GM12878 (cell line): ENCODE results near the gene CCIN. TPM values are rescaled to one million over a fixed set of nuclear protein-coding genes. Genes with fewer than 3 reads are reported as not detected.

Experiments
- ATAC-seq: fragments of 200-7000 bp; cut with Tn5 transposase; 3 replicates; pipeline ENCODE4 v1.9.1; 2020; ENCODE audit warnings: mild to moderate bottlenecking, moderate library complexity
- BruUV-seq: library from RNA; stranded (reverse); fragments of 400-500 nt; replicated peaks from 2 replicates; lab custom pipeline; 2021; lab: Mats Ljungman, UMichigan
- CTCF ChIA-PET: fragments of 300-600 bp; sonication (Branson Sonifier 250); formaldehyde crosslinking; extraction: SDS; loops from one replicate; lab custom pipeline; 2021; ENCODE audit warnings: inconsistent platforms; lab: Yijun Ruan, JAX
- POLR2A ChIA-PET: fragments of 350-600 bp; formaldehyde crosslinking; extraction: SDS; loops from one replicate; lab custom pipeline; 2021; ENCODE audit warnings: inconsistent platforms; lab: Charles Lee
- RAD21 ChIA-PET: fragments of 300-600 bp; sonication (Branson Sonifier 250); formaldehyde crosslinking; loops from one replicate; lab custom pipeline; 2023; ENCODE audit warnings: antibody characterized with exemption; ENCODE audit not compliant: unreplicated experiment; lab: Charles Lee
- SMC1A ChIA-PET: fragments of 300-600 bp; sonication (Branson Sonifier 250); formaldehyde crosslinking; loops from one replicate; lab custom pipeline; 2023; ENCODE audit not compliant: unreplicated experiment, uncharacterized antibody; lab: Charles Lee
- DNase-seq: peaks from one replicate; pipeline ENCODE4 v3.0.0-alpha.2; 2011; ENCODE audit warnings: low read depth, low spot score
- FAIRE-seq: peaks from 3 replicates; lab custom pipeline; 2011; peaks lifted over from hg19 to GRCh38; lab: Jason Lieb, UNC
- H2AFZ ChIP-seq: 2 replicates; pipeline ENCODE4 v1.6.0; 2011; ENCODE audit warnings: low read depth, low read length, control low read depth; ENCODE audit not compliant: control insufficient read depth
- H3K27ac ChIP-seq: 2 replicates; pipeline ENCODE4 v1.5.1; 2011; ENCODE audit warnings: control low read depth; ENCODE audit not compliant: control insufficient read depth, insufficient read depth
- H3K27me3 ChIP-seq, 2 experiments: replicated peaks in 1 of 2; 2 replicates each; pipeline versions ENCODE4 v1.6.0 to v1.6.1; 2011; ENCODE audit warnings: low read length in 1 of 2; ENCODE audit not compliant: control insufficient read depth in 2 of 2, insufficient read depth in 2 of 2
- H3K36me3 ChIP-seq, 2 experiments: 2 replicates each; pipeline ENCODE4 v1.5.1; 2011; ENCODE audit warnings: low read length in 1 of 2; ENCODE audit not compliant: control insufficient read depth in 2 of 2, insufficient read depth in 2 of 2
- H3K4me1 ChIP-seq: 2 replicates; pipeline ENCODE4 v1.6.1; 2011; ENCODE audit warnings: mild to moderate bottlenecking, low read length, moderate library complexity, mixed read lengths; ENCODE audit not compliant: control insufficient read depth, insufficient read depth
- H3K4me2 ChIP-seq: 2 replicates; pipeline ENCODE4 v1.6.0; 2011; ENCODE audit warnings: control low read depth; ENCODE audit not compliant: control insufficient read depth, insufficient read depth
- H3K4me3 ChIP-seq: fragments of 200-600 bp; sonication (generic); 2 replicates; pipeline ENCODE4 v1.5.1; 2016
- H3K79me2 ChIP-seq: 2 replicates; pipeline ENCODE4 v1.6.0; 2011; ENCODE audit warnings: low read length; ENCODE audit not compliant: control insufficient read depth, insufficient read depth
- H3K9ac ChIP-seq: 2 replicates; pipeline ENCODE4 v1.8.0; 2011; ENCODE audit warnings: low read length, control low read depth, mixed read lengths; ENCODE audit not compliant: control insufficient read depth, insufficient read depth
- H3K9me3 ChIP-seq: replicated peaks from 3 replicates; pipeline ENCODE4 v1.5.1; 2011; ENCODE audit warnings: mild to moderate bottlenecking, low read length; ENCODE audit not compliant: control insufficient read depth, insufficient read depth
- H4K20me1 ChIP-seq: 2 replicates; pipeline ENCODE4 v1.6.0; 2011; ENCODE audit not compliant: control insufficient read depth, insufficient read depth
- WRNIP1 ChIP-seq: IDR thresholded peaks from 2 replicates; pipeline ENCODE4 v1.6.1; 2011; ENCODE audit warnings: low read depth, low read length, improper control_type of control experiment, borderline replicate concordance
- ZSCAN29 ChIP-seq: fragments of 450-650 bp; IDR thresholded peaks from 2 replicates; pipeline ENCODE4 v1.6.1; 2017; ENCODE audit warnings: mild to moderate bottlenecking, moderate library complexity
- WGBS: methylation state at CpG from one replicate; pipeline ENCODE4 v1.1.6; 2016; ENCODE audit warnings: low lambda C conversion rate; ENCODE audit not compliant: insufficient replicate concordance, insufficient coverage; ENCODE audit errors: missing lambda C conversion rate; 5-methylcytosine and 5-hydroxymethylcytosine counted together
- in situ Hi-C: fragments of 300-500 bp; cut with MboI; formaldehyde crosslinking; loops from 9 replicates; pipeline ENCODE4 v1.14.3; 2018; ENCODE audit warnings: mixed read lengths
- intact Hi-C: fragments of 100-400 bp; cut with micrococcal nuclease; formaldehyde crosslinking; loops from one replicate; pipeline ENCODE4 v1.14.2; 2022; ENCODE audit not compliant: unreplicated experiment
- polyA plus RNA-seq, 11 experiments: library from polyadenylated mRNA; depleted of rRNA in 4 of 11; unstranded in 6 of 11; stranded (reverse) in 5 of 11; fragments of >200 nt; fragmentation: Nextera tagmentation in 4 of 11; fragmentation: Illumina TruSeq in 1 of 11; extraction: Ambion mirVana in 4 of 11; extraction: Trizol in 1 of 11; gene quantifications; 1 replicate in 1 of 11; 2 replicates in 10 of 11; pipeline versions ENCODE4 v1.2.1 to v1.2.3, GENCODE V29; 2011 to 2016; ENCODE audit warnings: inconsistent platforms in 2 of 11, missing spikeins in 2 of 11, low read depth in 1 of 11
- total RNA-seq, 4 experiments: library from RNA; depleted of rRNA in 3 of 4; stranded (reverse); fragments of >200 nt in 3 of 4; fragmentation: Illumina TruSeq in 1 of 4; extraction: Trizol in 1 of 4; gene quantifications; 2 replicates each; pipeline versions ENCODE4 v1.2.1 to v1.2.3, GENCODE V29; 2013 to 2021
- TF ChIP-seq, protein P1 (sequence below): fragments of 450-650 bp; IDR thresholded peaks from 2 replicates; pipeline ENCODE4 v1.6.1; 2017; ENCODE audit warnings: low read depth, mild to moderate bottlenecking, moderate library complexity
- TF ChIP-seq, protein P2 (sequence below): fragments of 450-650 bp; IDR thresholded peaks from 2 replicates; pipeline ENCODE4 v1.6.1; 2017; ENCODE audit warnings: borderline replicate concordance

CCIN gene
- total and polyA plus RNA-seq, 10 of the 15 experiments (the other 5 are each of a cell fraction or from before 2014, with no cell fraction given) = not detected

DNA sequence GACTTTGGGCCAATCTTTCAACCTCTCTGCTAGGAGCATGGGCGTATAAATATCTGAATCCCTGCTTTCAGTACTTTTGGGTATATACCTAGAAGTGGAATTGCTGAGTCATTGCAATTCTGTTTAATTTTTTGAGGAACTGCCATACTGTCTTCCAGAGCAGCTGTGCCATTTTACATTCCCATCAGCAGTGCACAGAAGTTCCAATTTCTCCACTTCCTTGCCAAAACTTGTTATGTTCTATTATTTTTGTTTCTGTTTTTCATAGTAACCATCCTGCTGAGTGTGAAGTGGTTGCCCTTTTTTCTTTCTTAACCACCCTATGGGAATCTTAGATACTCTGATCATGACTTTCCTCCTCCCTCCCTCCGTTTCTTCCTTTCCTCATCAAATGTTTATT, 11.1 kb upstream of the CCIN start:
- Histone ChIP-seq H3K9me3 (no peaks in the 10 kb centered on the region; the same call in 2 of the 3 replicates), H2AFZ (no peak overlapping the region), H3K9ac (no peak overlapping the region), H4K20me1 (no peaks in the 10 kb centered on the region), H3K36me3 (no peaks in the 10 kb centered on the region), H3K4me1 (peaks cover 5% of the 10 kb centered on the region), H3K27me3 (no peaks in the 10 kb centered on the region), H3K4me3 (no peak overlapping the region), H3K27ac (no peak overlapping the region), H3K4me2 (no peak overlapping the region), H3K79me2 (no peaks in the 10 kb centered on the region)
- in situ Hi-C loops (no loop called here), intact Hi-C loops (no loop called here)
- TF ChIP-seq WRNIP1 (no peak), ZSCAN29 (no peak)
- TF ChIP-seq, protein P1, sequence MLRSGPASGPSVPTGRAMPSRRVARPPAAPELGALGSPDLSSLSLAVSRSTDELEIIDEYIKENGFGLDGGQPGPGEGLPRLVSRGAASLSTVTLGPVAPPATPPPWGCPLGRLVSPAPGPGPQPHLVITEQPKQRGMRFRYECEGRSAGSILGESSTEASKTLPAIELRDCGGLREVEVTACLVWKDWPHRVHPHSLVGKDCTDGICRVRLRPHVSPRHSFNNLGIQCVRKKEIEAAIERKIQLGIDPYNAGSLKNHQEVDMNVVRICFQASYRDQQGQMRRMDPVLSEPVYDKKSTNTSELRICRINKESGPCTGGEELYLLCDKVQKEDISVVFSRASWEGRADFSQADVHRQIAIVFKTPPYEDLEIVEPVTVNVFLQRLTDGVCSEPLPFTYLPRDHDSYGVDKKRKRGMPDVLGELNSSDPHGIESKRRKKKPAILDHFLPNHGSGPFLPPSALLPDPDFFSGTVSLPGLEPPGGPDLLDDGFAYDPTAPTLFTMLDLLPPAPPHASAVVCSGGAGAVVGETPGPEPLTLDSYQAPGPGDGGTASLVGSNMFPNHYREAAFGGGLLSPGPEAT = no peak
- TF ChIP-seq, protein P2, sequence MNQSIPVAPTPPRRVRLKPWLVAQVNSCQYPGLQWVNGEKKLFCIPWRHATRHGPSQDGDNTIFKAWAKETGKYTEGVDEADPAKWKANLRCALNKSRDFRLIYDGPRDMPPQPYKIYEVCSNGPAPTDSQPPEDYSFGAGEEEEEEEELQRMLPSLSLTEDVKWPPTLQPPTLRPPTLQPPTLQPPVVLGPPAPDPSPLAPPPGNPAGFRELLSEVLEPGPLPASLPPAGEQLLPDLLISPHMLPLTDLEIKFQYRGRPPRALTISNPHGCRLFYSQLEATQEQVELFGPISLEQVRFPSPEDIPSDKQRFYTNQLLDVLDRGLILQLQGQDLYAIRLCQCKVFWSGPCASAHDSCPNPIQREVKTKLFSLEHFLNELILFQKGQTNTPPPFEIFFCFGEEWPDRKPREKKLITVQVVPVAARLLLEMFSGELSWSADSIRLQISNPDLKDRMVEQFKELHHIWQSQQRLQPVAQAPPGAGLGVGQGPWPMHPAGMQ = no peak
- no peak for ATAC-seq
- BruUV-seq = no TSS peak
- DNase-seq = no peak
- CTCF ChIA-PET = interaction anchor here (1.1 kb wide), 1 partner anchor 53 kb away, joined by 3 read pairs; no protein-coding TSS in a partner anchor
- POLR2A ChIA-PET = no interaction called here
- RAD21 ChIA-PET = no interaction called here
- FAIRE-seq = no peak
- WGBS = 87% methylated on average over 2 of the region's 2 CpGs
- SMC1A ChIA-PET = no interaction called here
